ENCODE results near the gene TSPEAR. TPM values are rescaled to one million over a fixed set of nuclear protein-coding genes. Genes with fewer than 3 reads are reported as not detected.

The TSPEAR gene
- total RNA-seq, 2 donors from 2014 or later: 0.85 TPM; not detected in 1

GRCh38 chr21:44471341-44471740 lies 240.0 kb downstream of the TSPEAR start:
- H3K9me3 ChIP-seq: no peaks in the 10 kb centered on the region
- no peak for DNase-seq (ENCODE audit: low spot score)
- no peak overlapping the region for H3K27ac ChIP-seq
- TF ChIP-seq POLR2AphosphoS5 (IDR thresholded peaks at IDR 0.05) (no peak), CTCF (IDR thresholded peaks at IDR 0.05) (no peak), POLR2A (IDR thresholded peaks at IDR 0.05) (no peak)
- no peak overlapping the region for H3K4me3 ChIP-seq
- H3K36me3 ChIP-seq: no peaks in the 10 kb centered on the region
- intact Hi-C loops (cut with DNase I): no loop called here
- no peaks in the 10 kb centered on the region for H3K4me1 ChIP-seq (replicated peaks)
- peaks cover 2% of the 10 kb centered on the region for H3K27me3 ChIP-seq (replicated peaks; ENCODE audit: insufficient read depth)

GRCh38 chr21:44467859-44468195 lies 243.5 kb downstream of the TSPEAR start:
- intact Hi-C loops (cut with DNase I): no loop called here
- H3K9me3 ChIP-seq: no peaks in the 10 kb centered on the region

GRCh38 chr21:44466996-44467858 lies 244.1 kb downstream of the TSPEAR start:
- H3K36me3 ChIP-seq: no peaks in the 10 kb centered on the region
- no peak for TF ChIP-seq CTCF (IDR thresholded peaks at IDR 0.05)
- no peak for TF ChIP-seq POLR2A (IDR thresholded peaks at IDR 0.05)
- no peak for TF ChIP-seq POLR2AphosphoS5 (IDR thresholded peaks at IDR 0.05)
- no peak overlapping the region for H3K27ac ChIP-seq
- no peak for DNase-seq (ENCODE audit: low spot score)
- no peaks in the 10 kb centered on the region for H3K9me3 ChIP-seq
- H3K27me3 ChIP-seq (replicated peaks; ENCODE audit: insufficient read depth): no peaks in the 10 kb centered on the region
- no peaks in the 10 kb centered on the region for H3K4me1 ChIP-seq (replicated peaks)
- H3K4me3 ChIP-seq: no peak overlapping the region
- 89% methylated on average over 34 of the region's 36 CpGs for WGBS
- intact Hi-C loops (cut with DNase I): no loop called here

More at GRCh38 chr21:44467859-44468195, 243.5 kb downstream of the TSPEAR start:
- no peak for TF ChIP-seq POLR2A (IDR thresholded peaks at IDR 0.05)
- TF ChIP-seq CTCF (IDR thresholded peaks at IDR 0.05): no peak
- TF ChIP-seq POLR2AphosphoS5 (IDR thresholded peaks at IDR 0.05): no peak
- no peak overlapping the region for H3K4me3 ChIP-seq
- H3K27me3 ChIP-seq (replicated peaks; ENCODE audit: insufficient read depth): peaks cover 2% of the 10 kb centered on the region
- WGBS: 93% methylated on average over 13 of the region's 15 CpGs
- H3K4me1 ChIP-seq (replicated peaks): no peaks in the 10 kb centered on the region
- no peaks in the 10 kb centered on the region for H3K36me3 ChIP-seq
- DNase-seq (ENCODE audit: low spot score): no peak
- no peak overlapping the region for H3K27ac ChIP-seq

- intact Hi-C loops (cut with DNase I): no loop called here
- 81% methylated on average over 16 of the region's 16 CpGs for WGBS
- Histone ChIP-seq H3K36me3 (no peaks in the 10 kb centered on the region), H3K4me3 (no peak overlapping the region), H3K27ac (no peak overlapping the region), H3K27me3 (replicated peaks; ENCODE audit: insufficient read depth) (no peaks in the 10 kb centered on the region), H3K9me3 (no peaks in the 10 kb centered on the region), H3K4me1 (replicated peaks) (no peaks in the 10 kb centered on the region)
- no peak for DNase-seq (ENCODE audit: low spot score)
- TF ChIP-seq POLR2A (IDR thresholded peaks at IDR 0.05) (no peak), CTCF (IDR thresholded peaks at IDR 0.05) (no peak), POLR2AphosphoS5 (IDR thresholded peaks at IDR 0.05) (no peak)
These were observed 244.9 kb downstream of the TSPEAR start for GRCh38 chr21:44466351-44466954.

GRCh38 chr21:44464351-44464750 lies 247.0 kb downstream of the TSPEAR start:
- TF ChIP-seq POLR2AphosphoS5 (IDR thresholded peaks at IDR 0.05): no peak
- no peak for TF ChIP-seq POLR2A (IDR thresholded peaks at IDR 0.05)
- no peak for TF ChIP-seq CTCF (IDR thresholded peaks at IDR 0.05)
- H3K27ac ChIP-seq: no peak overlapping the region
- no peaks in the 10 kb centered on the region for H3K36me3 ChIP-seq
- no peaks in the 10 kb centered on the region for H3K27me3 ChIP-seq (replicated peaks; ENCODE audit: insufficient read depth)
- intact Hi-C loops (cut with DNase I): no loop called here
- 86% methylated on average over 12 of the region's 12 CpGs for WGBS
- H3K9me3 ChIP-seq: no peaks in the 10 kb centered on the region
- H3K4me1 ChIP-seq (replicated peaks): no peaks in the 10 kb centered on the region
- H3K4me3 ChIP-seq: no peak overlapping the region
- DNase-seq (ENCODE audit: low spot score): no peak

All from prostate gland (tissue), 2 donors.